H1 (cell line): ENCODE results near the gene ADRB2. TPM values are rescaled to one million over a fixed set of nuclear protein-coding genes. Genes with fewer than 3 reads are reported as not detected.

ENCODE experiments used
- CTCF ChIA-PET: fragments of 300-600 bp; sonication (Branson Sonifier 250); formaldehyde crosslinking; loops from one replicate; lab custom pipeline; 2021; ENCODE audit not compliant: partially characterized antibody; lab: Charles Lee
- POLR2A ChIA-PET: fragments of 300-600 bp; sonication (Branson Sonifier 250); formaldehyde crosslinking; loops from one replicate; lab custom pipeline; 2021; ENCODE audit warnings: inconsistent platforms; ENCODE audit not compliant: partially characterized antibody; lab: Charles Lee
- DNase-seq, 2 experiments: peaks; one replicate each; pipeline versions ENCODE4 v3.0.0 to v3.0.0-alpha.2; 2010 to 2022; ENCODE audit warnings: low spot score in 2 of 2, low read depth in 1 of 2, mixed read lengths in 1 of 2
- FAIRE-seq: peaks from 2 replicates; lab custom pipeline; 2011; peaks lifted over from hg19 to GRCh38; lab: Jason Lieb, UNC
- H2AFZ ChIP-seq: 2 replicates; pipeline ENCODE4 v1.8.1; 2012; ENCODE audit warnings: low read length, inconsistent platforms
- H2AK5ac ChIP-seq: 2 replicates; pipeline ENCODE4 v1.6.1; 2013; ENCODE audit warnings: low read depth, low read length
- H2BK120ac ChIP-seq: replicated peaks from 2 replicates; pipeline ENCODE3; 2013; ENCODE audit warnings: low read depth, low read length, inconsistent platforms
- H2BK12ac ChIP-seq: 2 replicates; pipeline ENCODE4 v1.6.1; 2013; ENCODE audit warnings: low read depth, low read length
- H2BK15ac ChIP-seq: 2 replicates; pipeline ENCODE4 v1.6.1; 2013; ENCODE audit warnings: low read length
- H2BK20ac ChIP-seq: 2 replicates; pipeline ENCODE4 v1.6.1; 2013; ENCODE audit warnings: low read length
- H2BK5ac ChIP-seq: 2 replicates; pipeline ENCODE4 v1.6.1; 2013; ENCODE audit warnings: low read depth, low read length
- H3K14ac ChIP-seq: 2 replicates; pipeline ENCODE4 v1.6.1; 2013; ENCODE audit warnings: inconsistent platforms; ENCODE audit not compliant: insufficient read length
- H3K18ac ChIP-seq: 2 replicates; pipeline ENCODE4 v1.6.1; 2013; ENCODE audit warnings: low read length; ENCODE audit errors: extremely low read depth
- H3K23ac ChIP-seq: 2 replicates; pipeline ENCODE4 v1.6.1; 2013; ENCODE audit warnings: inconsistent platforms; ENCODE audit not compliant: insufficient read length
- H3K23me2 ChIP-seq: 2 replicates; pipeline ENCODE4 v1.6.1; 2013; ENCODE audit warnings: low read depth, low read length
- H3K27ac ChIP-seq: 2 replicates; pipeline ENCODE4 v1.6.1; 2011; ENCODE audit warnings: low read depth, low read length, inconsistent platforms
- H3K27me3 ChIP-seq, 4 experiments: replicated peaks in 1 of 4; 1 replicate in 1 of 4; 2 replicates in 3 of 4; pipeline versions ENCODE4 v1.6.1 to v1.8.1; 2011 to 2013; ENCODE audit warnings: low read length in 3 of 4, mild to moderate bottlenecking in 3 of 4, inconsistent platforms in 2 of 4, mixed read lengths in 2 of 4, moderate library complexity in 1 of 4; ENCODE audit not compliant: control insufficient read depth in 3 of 4, insufficient read depth in 3 of 4; ENCODE audit errors: extremely low read depth in 1 of 4
- H3K36me3 ChIP-seq, 4 experiments: 2 replicates each; pipeline versions ENCODE4 v1.6.1 to v1.8.1; 2011 to 2013; ENCODE audit warnings: mild to moderate bottlenecking in 4 of 4, low read length in 3 of 4, moderate library complexity in 2 of 4, control low read depth in 1 of 4, inconsistent platforms in 1 of 4; ENCODE audit not compliant: insufficient read depth in 4 of 4, control insufficient read depth in 2 of 4
- H3K4ac ChIP-seq: replicated peaks from 2 replicates; pipeline ENCODE3; 2013; ENCODE audit warnings: low read length, low read depth, mixed read lengths, inconsistent platforms; ENCODE audit not compliant: insufficient read length
- H3K4me1 ChIP-seq, 4 experiments: replicated peaks in 1 of 4; 1 replicate in 1 of 4; 2 replicates in 3 of 4; pipeline versions ENCODE4 v1.6.1 to v1.8.1; 2011 to 2013; ENCODE audit warnings: low read length in 3 of 4, inconsistent platforms in 2 of 4, mixed read lengths in 1 of 4; ENCODE audit not compliant: insufficient read depth in 4 of 4, control insufficient read depth in 3 of 4
- H3K4me2 ChIP-seq, 2 experiments: 2 replicates each; pipeline versions ENCODE4 v1.6.1 to v1.8.1; 2011 to 2013; ENCODE audit warnings: low read depth in 2 of 2, low read length in 2 of 2, control low read depth in 1 of 2, inconsistent platforms in 1 of 2, mild to moderate bottlenecking in 1 of 2; ENCODE audit not compliant: insufficient read depth in 1 of 2
- H3K4me3 ChIP-seq, 4 experiments: fragments of 200-600, 300-600 bp in 1 of 4; sonication (generic), shearing (Covaris generic), sonication (Bioruptor Twin) in 1 of 4; 2 replicates each; pipeline versions ENCODE4 v1.5.1 to v1.8.1; 2011 to 2016; ENCODE audit warnings: low read length in 4 of 4, low read depth in 3 of 4, control low read depth in 2 of 4, inconsistent platforms in 2 of 4, mild to moderate bottlenecking in 2 of 4, mixed read lengths in 1 of 4, moderate library complexity in 1 of 4; ENCODE audit not compliant: insufficient read depth in 2 of 4; ENCODE audit errors: extremely low read depth in 1 of 4
- H3K56ac ChIP-seq: replicated peaks from 2 replicates; pipeline ENCODE3; 2013; ENCODE audit warnings: low read depth, mild to moderate bottlenecking, mixed read lengths, low read length, inconsistent platforms; ENCODE audit not compliant: insufficient read length
- H3K79me1 ChIP-seq: 2 replicates; pipeline ENCODE4 v1.6.1; 2013; ENCODE audit warnings: low read depth, low read length, control low read depth
- H3K79me2 ChIP-seq, 2 experiments: 2 replicates each; pipeline versions ENCODE4 v1.6.1 to v1.8.1; 2012 to 2013; ENCODE audit warnings: low read length in 2 of 2, mild to moderate bottlenecking in 2 of 2, inconsistent platforms in 1 of 2; ENCODE audit not compliant: insufficient read depth in 2 of 2, control insufficient read depth in 1 of 2
- H3K9ac ChIP-seq, 4 experiments: replicated peaks in 1 of 4; 1 replicate in 1 of 4; 2 replicates in 3 of 4; pipeline versions ENCODE4 v1.6.1 to v1.8.1; 2011 to 2013; ENCODE audit warnings: low read depth in 3 of 4, low read length in 3 of 4, control low read depth in 2 of 4, mild to moderate bottlenecking in 2 of 4, moderate library complexity in 2 of 4, inconsistent platforms in 1 of 4; ENCODE audit errors: extremely low read depth in 1 of 4
- H3K9me3 ChIP-seq, 2 experiments: 2 replicates each; pipeline versions ENCODE4 v1.6.1 to v1.8.1; 2012 to 2013; ENCODE audit warnings: mild to moderate bottlenecking in 2 of 2, moderate library complexity in 2 of 2, control low read depth in 1 of 2, inconsistent platforms in 1 of 2, low read depth in 1 of 2, low read length in 1 of 2, mixed read lengths in 1 of 2; ENCODE audit not compliant: insufficient read depth in 2 of 2
- H4K20me1 ChIP-seq, 2 experiments: replicated peaks in 1 of 2; 2 replicates each; pipeline versions ENCODE3 to v1.8.1; 2011 to 2013; ENCODE audit warnings: inconsistent platforms in 2 of 2, low read length in 2 of 2, mild to moderate bottlenecking in 1 of 2; ENCODE audit not compliant: insufficient read depth in 2 of 2, control insufficient read depth in 1 of 2
- H4K5ac ChIP-seq: 2 replicates; pipeline ENCODE4 v1.6.1; 2013; ENCODE audit warnings: low read length, low read depth, mixed read lengths, inconsistent platforms; ENCODE audit not compliant: insufficient read length
- H4K8ac ChIP-seq: 2 replicates; pipeline ENCODE4 v1.8.0; 2013; ENCODE audit warnings: mild to moderate bottlenecking, moderate library complexity, low read length, inconsistent platforms; ENCODE audit not compliant: insufficient read depth; ENCODE audit errors: extremely low read depth
- H4K91ac ChIP-seq: replicated peaks from 2 replicates; pipeline ENCODE3; 2013; ENCODE audit warnings: low read length, mixed read lengths, inconsistent platforms; ENCODE audit not compliant: insufficient read length
- BCL11A ChIP-seq, 2 experiments: IDR thresholded peaks; one replicate each; pipeline ENCODE4 v1.6.1; 2011; ENCODE audit warnings: low read depth in 2 of 2, low read length in 2 of 2, mild to moderate bottlenecking in 2 of 2
- CTBP2 ChIP-seq: IDR thresholded peaks from 2 replicates; pipeline ENCODE4 v1.7.0; 2011; ENCODE audit warnings: borderline replicate concordance, mild to moderate bottlenecking, moderate library complexity, mixed read lengths, low read length; ENCODE audit not compliant: insufficient read depth, insufficient read length
- EGR1 ChIP-seq: IDR thresholded peaks from 2 replicates; pipeline ENCODE4 v1.6.1; 2011; ENCODE audit warnings: low read depth, low read length, borderline replicate concordance
- GTF2F1 ChIP-seq: IDR thresholded peaks from 2 replicates; pipeline ENCODE4 v1.6.1; 2012; ENCODE audit warnings: low read depth, low read length, improper control_type of control experiment, borderline replicate concordance
- HDAC6 ChIP-seq: IDR thresholded peaks from one replicate; pipeline ENCODE4 v1.7.1; 2012; ENCODE audit warnings: low read depth, mild to moderate bottlenecking, inconsistent platforms, low read length, moderate library complexity
- MAFK ChIP-seq: IDR thresholded peaks from 2 replicates; pipeline ENCODE4 v1.6.1; 2012; ENCODE audit warnings: low read depth, mild to moderate bottlenecking, improper control_type of control experiment, low read length
- SIX5 ChIP-seq: IDR thresholded peaks from 2 replicates; pipeline ENCODE4 v1.6.1; 2011; ENCODE audit warnings: mild to moderate bottlenecking, low read depth, low read length
- WGBS, 2 experiments: shearing (Covaris generic) in 1 of 2; methylation state at CpG; one replicate each; pipeline versions ENCODE4 v1.1.6 to v1.1.7; 2013 to 2015; ENCODE audit warnings: low lambda C conversion rate in 2 of 2, mixed read lengths in 2 of 2, inconsistent platforms in 1 of 2, low coverage in 1 of 2, missing lambda C conversion rate in 1 of 2; ENCODE audit not compliant: insufficient replicate concordance in 2 of 2, insufficient coverage in 1 of 2, insufficient read length in 1 of 2; ENCODE audit errors: extremely low coverage in 1 of 2, missing lambda C conversion rate in 1 of 2; 5-methylcytosine and 5-hydroxymethylcytosine counted together
- polyA plus RNA-seq, 7 experiments: library from polyadenylated mRNA; depleted of rRNA in 3 of 7; stranded (reverse) in 5 of 7; unstranded in 2 of 7; fragments of >200 nt in 5 of 7; fragments of 200-250 nt in 2 of 7; gene quantifications; 1 replicate in 5 of 7; 2 replicates in 1 of 7; 4 replicates in 1 of 7; pipeline versions ENCODE4 v1.2.1 to v1.2.3, GENCODE V29; 2011 to 2013; ENCODE audit warnings: missing spikeins in 2 of 7, mixed read lengths in 2 of 7
- total RNA-seq: library from RNA; stranded (reverse); fragmentation: NEBNext Ultra II Directional; extraction: Animal tissue kit (Norgen Biotek cat#: 25700); gene quantifications from 2 replicates; pipeline ENCODE4 v1.2.1, GENCODE V29; 2021

Gene ADRB2
- total and polyA plus RNA-seq, 2 of the 8 experiments (the other 6 are each of a cell fraction or from before 2014, with no cell fraction given), result 0.65 to 0.77 TPM

DNA sequence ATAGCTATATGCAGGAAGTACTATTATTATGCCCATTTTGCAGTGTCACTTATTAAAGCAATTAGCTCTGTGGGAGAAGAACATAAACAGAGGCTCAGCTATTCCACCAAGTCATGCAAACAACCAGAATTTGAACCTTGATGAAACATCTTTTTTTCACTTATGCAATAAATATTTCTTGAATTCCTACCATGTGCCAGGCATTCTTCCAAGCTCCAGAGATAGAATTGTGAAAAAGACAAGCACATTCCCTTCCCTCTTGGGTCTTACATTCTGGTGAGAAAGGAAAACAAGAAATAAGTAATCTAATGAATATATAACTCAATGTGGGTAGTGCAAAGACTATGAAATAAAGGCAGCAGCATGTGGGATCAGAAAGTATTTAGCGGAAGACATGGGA, 32.1 kb upstream of the ADRB2 start:
- ChIA-PET CTCF (interaction anchor here (1.1 to 1.9 kb wide), 5 partner anchors 14 to 163 kb away, joined by 3 to 10 read pairs (median 5); no protein-coding TSS in a partner anchor), POLR2A (no interaction called here)
- no peaks in the 10 kb centered on the region for H3K79me2 ChIP-seq
- H3K4me1 ChIP-seq, result no peaks in the 10 kb centered on the region
- H2BK15ac ChIP-seq, result no peak overlapping the region
- no peak overlapping the region for H3K4me2 ChIP-seq
- no peak overlapping the region for H3K18ac ChIP-seq
- 80% methylated on average over 1 of the region's 1 CpG; no CpG with 5 or more reads in 1 of the 2 experiments for WGBS, 2 experiments
- H2BK120ac ChIP-seq, result no peak overlapping the region
- no peak overlapping the region for H2BK20ac ChIP-seq
- no peak overlapping the region for H2AFZ ChIP-seq
- no peak overlapping the region for H2AK5ac ChIP-seq
- no peaks in the 10 kb centered on the region for H3K27me3 ChIP-seq
- no peak overlapping the region for H4K91ac ChIP-seq
- H2BK5ac ChIP-seq, result no peak overlapping the region
- no peak overlapping the region for H3K14ac ChIP-seq
- H4K8ac ChIP-seq, result no peak overlapping the region
- no peak overlapping the region for H3K27ac ChIP-seq
- H3K23ac ChIP-seq, result no peak overlapping the region
- H3K9ac ChIP-seq, result no peak overlapping the region
- DNase-seq (no peak), FAIRE-seq (no peak)
- H3K56ac ChIP-seq, result no peak overlapping the region
- H3K9me3 ChIP-seq, result no peaks in the 10 kb centered on the region
- no peak overlapping the region for H4K5ac ChIP-seq
- no peak overlapping the region for H3K4me3 ChIP-seq
- no peaks in the 10 kb centered on the region for H3K36me3 ChIP-seq
- H2BK12ac ChIP-seq, result no peak overlapping the region
- H3K4ac ChIP-seq, result no peak overlapping the region
- no peaks in the 10 kb centered on the region for H3K23me2 ChIP-seq
- no peaks in the 10 kb centered on the region for H3K79me1 ChIP-seq
- no peaks in the 10 kb centered on the region for H4K20me1 ChIP-seq
- TF ChIP-seq HDAC6 (no peak), EGR1 (no peak), GTF2F1 (no peak), SIX5 (no peak), CTBP2 (no peak), BCL11A (IDR thresholded peaks at IDR 0.05; ENCODE audit: low read depth in 2 of 2, low read length in 2 of 2) (no peak), MAFK (no peak)
